GM19463 (cell line): ENCODE measurements around the gene DTX4.
A peak's percentile ranks its signal among the peaks of the same experiment; 100 is the strongest.

Experiments used
- ATAC-seq: cut with Tn5 transposase; IDR thresholded peaks from one replicate; pipeline ENCODE4 v1.9.1; 2021; ENCODE audit warnings: mild to moderate bottlenecking, moderate library complexity; ENCODE audit not compliant: unreplicated experiment

Gene DTX4

GRCh38 chr11:59216641-59217564 is 45.0 kb downstream of the DTX4 start:
- peak; percentile 73 for ATAC-seq

DNA sequence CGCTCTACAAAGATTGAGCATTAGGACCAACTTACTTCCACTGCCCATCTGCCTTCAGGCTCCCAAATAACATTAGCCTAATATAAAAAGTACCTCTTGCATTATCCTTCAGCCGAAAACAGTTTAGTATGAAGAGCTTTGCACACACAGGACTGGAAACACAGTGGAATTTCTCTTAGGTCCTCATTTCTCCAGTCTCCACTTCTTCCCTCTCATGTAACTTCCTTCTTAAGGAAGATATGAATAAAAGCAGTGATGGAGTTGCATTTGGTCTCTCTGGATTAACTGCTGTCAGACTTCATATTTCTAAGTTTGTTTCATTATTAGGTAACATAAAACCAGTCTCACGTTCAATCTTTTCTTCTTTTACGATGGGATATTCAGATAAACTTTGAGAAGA is 46.4 kb downstream of the DTX4 start:
- no peak for ATAC-seq

DNA sequence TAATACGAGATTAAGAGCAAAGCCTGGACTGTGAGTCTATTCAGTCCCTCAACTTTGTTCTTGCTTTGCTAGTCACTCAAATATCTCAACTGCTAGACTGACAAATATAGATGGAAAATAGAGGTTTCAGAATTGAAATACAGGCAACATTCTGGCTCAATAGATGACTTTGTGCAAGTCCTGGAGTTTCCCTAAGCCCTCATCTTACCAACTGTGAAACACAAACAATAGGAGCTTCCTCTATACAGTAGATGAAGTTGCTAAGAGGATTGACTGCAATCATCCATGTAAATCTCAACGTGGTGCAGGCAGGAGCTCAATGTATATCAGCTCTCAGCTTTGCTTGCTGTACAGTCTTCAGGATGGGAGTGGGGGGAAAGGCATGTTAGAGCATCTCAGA is 47.0 kb downstream of the DTX4 start:
- no peak for ATAC-seq

DNA sequence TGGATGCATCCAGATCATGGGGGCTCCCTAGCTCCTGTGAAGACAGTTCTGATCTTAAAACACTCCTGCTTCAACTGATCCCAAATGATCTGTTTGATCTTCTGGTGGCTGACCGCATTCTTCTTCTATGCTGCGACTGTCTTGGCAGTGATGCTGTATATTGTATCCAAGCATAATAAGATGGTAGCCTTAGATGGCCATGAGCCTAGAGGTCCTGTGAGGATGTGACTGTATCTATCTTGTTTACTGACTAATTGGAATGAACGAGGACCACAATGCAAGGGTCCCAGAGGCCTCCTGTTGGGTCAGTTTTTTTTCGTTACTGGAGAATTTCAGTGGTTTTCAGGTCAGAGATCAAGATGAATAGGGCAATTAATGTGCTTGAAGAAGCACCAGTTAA is 47.9 kb downstream of the DTX4 start:
- ATAC-seq: no peak

GRCh38 chr11:59221441-59221840 is 49.5 kb downstream of the DTX4 start:
- ATAC-seq: no peak

- ATAC-seq: no peak
Measured at GRCh38 chr11:59222464-59223060, 50.6 kb downstream of the DTX4 start.

DNA sequence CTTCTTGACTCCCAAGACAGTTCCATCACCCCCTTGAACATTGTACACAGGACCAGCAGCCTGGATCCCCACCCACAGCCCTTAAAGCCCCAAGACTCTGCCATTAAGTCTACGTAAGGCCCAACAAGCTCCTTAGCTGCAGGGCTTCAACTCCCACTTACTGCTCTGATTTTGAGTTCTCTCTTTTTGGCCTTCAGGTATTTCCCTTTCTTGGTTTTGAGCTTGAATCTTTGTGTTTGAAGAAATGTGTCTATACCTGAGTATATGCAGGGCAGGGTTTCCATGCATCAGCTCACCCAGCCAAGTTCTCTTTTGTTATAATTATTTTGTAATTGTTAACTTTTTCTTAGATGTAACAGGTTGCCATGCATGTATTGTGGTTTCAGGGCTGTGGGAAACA is 51.2 kb downstream of the DTX4 start:
- no peak for ATAC-seq

GRCh38 chr11:59223611-59224010 is 51.7 kb downstream of the DTX4 start:
- no peak for ATAC-seq

DNA sequence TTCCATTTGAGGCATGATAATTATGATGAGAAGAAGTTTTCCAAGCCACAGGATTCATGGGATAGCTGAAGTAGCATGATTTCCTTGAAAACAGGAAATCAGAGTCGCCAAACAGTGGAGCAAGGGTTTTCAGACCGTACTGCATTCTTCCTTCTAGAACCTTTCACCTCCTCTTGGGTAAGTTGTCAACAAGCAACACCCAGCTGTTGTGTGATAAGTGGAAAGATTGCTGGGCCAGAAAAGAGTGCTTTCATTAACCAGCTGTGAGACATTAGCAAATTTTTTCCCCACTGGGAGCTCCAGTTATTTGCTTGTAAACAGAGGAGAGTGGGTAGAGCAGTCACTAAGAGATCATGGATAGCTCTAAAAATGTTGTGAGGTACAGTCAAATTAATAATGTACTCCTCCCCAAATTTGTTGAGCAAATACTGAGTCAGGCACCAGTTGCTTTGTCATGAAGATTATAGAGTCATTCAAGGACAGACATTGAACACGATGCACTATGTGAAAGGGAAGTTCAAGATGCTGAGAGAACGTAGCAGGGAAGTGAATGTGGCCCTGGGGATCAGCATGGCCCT is 52.5 kb downstream of the DTX4 start:
- ATAC-seq: peak; percentile 41

DNA sequence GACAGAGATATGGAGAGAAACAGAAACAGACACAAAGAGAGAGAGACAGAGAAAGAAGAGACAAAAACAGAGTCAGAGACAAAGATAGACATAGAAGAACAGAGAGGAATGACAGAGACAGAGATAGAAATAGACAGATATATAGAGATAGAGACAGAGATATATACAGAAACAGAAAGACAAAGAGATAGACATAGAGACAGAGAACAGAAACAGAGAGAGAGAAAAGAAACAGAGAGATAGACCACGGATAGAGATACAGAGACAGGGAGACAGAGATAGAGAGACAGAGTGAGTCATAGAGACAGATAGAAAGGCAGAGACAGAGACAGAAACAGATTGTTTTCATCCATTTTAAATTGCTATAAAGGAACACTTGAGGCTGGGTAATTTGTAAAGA is 53.1 kb downstream of the DTX4 start:
- ATAC-seq: peak; percentile 18

- ATAC-seq: no peak
Measured at GRCh38 chr11:59226396-59226795, 54.5 kb downstream of the DTX4 start.

GRCh38 chr11:59240322-59240721 is 68.4 kb downstream of the DTX4 start:
- no peak for ATAC-seq

- no peak for ATAC-seq
Measured at GRCh38 chr11:59243633-59244032, 71.7 kb downstream of the DTX4 start.

- ATAC-seq: no peak
Measured at GRCh38 chr11:59247531-59248227, 75.7 kb downstream of the DTX4 start.

- ATAC-seq: no peak
Measured at GRCh38 chr11:59249535-59249934, 77.6 kb downstream of the DTX4 start.

DNA sequence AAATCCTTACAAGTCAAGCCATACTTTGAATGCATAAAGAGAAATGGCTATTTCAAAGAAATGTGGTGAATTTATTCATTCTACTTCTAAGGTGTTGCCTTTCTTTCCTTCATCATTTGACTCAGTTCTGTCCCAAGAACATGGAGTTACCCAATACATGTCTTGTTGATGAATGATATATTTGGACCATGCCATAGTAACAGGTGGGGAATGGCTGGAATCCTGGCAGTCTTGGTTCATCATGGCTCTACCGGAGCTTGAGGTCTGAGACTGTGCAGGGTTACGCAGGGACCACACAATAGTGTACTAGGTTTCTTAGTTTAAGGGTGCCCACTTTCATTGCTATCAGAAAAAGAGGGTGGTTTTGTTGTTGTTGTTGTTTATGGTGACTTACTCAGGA is 81.1 kb downstream of the DTX4 start:
- no peak for ATAC-seq

DNA sequence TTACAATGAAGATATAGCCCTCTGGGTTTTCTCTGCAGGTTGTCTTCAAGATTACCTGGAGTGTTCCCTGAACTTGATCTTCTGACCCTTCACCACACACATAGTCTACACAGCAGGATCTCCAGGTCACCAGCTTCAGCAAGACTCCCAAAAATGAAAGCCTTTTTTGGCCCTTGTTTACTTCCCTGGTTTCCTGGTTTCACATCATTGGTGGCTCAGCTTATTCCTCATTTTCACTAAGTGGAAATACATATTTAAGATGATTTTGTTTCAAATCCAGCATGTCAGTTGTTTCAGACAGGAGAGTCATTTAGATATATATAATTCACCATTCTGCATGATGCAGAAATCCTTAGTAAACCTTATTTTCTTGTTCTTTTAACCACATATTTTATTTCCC is 82.4 kb downstream of the DTX4 start:
- ATAC-seq: no peak

GRCh38 chr11:59255281-59255680 is 83.3 kb downstream of the DTX4 start:
- no peak for ATAC-seq
